Measurements from ENCODE around the gene NRXN2. TPM values are rescaled to one million over a fixed set of nuclear protein-coding genes. Genes with fewer than 3 reads are reported as not detected.

Gene NRXN2
- total RNA-seq, 1 experiment from 2014 or later: not detected

DNA sequence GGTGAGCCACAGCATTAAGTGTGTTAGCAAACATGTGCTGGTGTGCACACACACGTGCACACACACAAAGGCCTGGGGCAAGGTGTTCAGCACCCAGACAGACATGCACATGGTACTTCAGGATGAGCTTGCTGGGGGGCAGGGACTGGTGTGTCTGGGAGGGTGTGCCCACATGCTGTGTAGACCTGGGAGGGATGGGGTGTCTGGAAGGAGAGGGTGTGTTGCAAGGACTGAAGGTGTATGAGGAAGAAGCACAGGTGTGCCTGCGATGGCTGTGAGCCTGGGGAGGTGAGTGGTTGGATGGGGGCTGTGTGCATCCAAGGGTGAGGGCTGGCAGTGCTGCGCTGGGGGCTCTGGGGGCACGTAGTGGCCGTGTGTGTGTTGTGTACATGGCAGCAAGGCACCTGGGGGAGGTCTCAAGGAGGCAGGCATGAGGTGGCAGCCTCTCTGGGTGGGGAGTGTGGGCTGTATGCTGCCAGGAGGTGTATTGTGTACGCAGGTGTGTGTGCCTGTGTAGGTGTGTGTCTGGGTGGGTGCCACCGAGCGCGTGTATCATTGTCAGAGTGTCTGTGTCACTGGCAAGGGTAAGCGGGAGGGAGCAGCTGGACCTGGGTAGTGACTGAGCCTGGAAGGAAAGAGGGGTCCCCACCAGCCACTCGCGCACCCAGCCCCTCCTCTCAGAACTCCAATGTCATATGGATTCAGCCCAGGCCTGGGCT is 2.2 kb downstream of the NRXN2 start:
- no peaks in the 10 kb centered on the region for H3K9me3 Mint-ChIP-seq (ENCODE audit: low read depth, unreplicated experiment)
- no peak overlapping the region for H3K4me3 Mint-ChIP-seq (ENCODE audit: low read depth, unreplicated experiment)
- BruUV-seq (replicated peaks): no TSS peak
- CTCF ChIA-PET: no interaction called here
- no peak for TF ChIP-seq CTCF (IDR thresholded peaks at IDR 0.05; ENCODE audit: unreplicated experiment)
- H3K27me3 Mint-ChIP-seq (ENCODE audit: unreplicated experiment): peaks cover 97% of the 10 kb centered on the region
- H3K36me3 Mint-ChIP-seq (ENCODE audit: insufficient read depth, unreplicated experiment): no peaks in the 10 kb centered on the region
- no peak overlapping the region for H3K27ac Mint-ChIP-seq (ENCODE audit: unreplicated experiment)
- H3K4me1 Mint-ChIP-seq (ENCODE audit: low read depth, unreplicated experiment): no peaks in the 10 kb centered on the region
- intact Hi-C loops (cut with micrococcal nuclease; ENCODE audit: unreplicated experiment): no loop called here
- DNase-seq: no peak

- intact Hi-C loops (cut with micrococcal nuclease; ENCODE audit: unreplicated experiment): no loop called here
- H3K4me1 Mint-ChIP-seq (ENCODE audit: low read depth, unreplicated experiment): no peaks in the 10 kb centered on the region
Measured at GRCh38 chr11:64720167-64720566, 2.8 kb downstream of the NRXN2 start.

DNA sequence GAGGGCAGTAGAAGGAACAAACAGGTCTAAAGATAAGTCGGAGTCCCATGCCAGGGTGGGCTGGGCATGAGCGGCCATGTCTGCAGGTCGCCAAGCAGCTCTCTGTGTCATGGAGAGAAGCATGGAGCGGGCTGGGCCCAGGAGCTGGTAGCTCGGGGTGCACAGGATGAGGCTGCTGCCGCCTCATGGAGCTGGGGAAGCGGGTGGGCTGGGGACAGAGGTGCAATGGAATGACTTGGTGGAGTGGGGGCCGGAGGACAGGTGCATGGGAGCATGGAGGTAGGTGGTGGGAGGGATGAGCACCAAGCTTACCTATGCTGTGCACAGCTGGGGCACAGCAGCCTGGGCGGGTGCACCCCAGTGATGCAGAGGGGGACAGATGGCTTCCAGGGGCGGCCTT is 3.6 kb downstream of the NRXN2 start:
- Mint-ChIP-seq H3K9me3 (ENCODE audit: low read depth, unreplicated experiment) (no peaks in the 10 kb centered on the region), H3K4me3 (ENCODE audit: low read depth, unreplicated experiment) (no peak overlapping the region), H3K27ac (ENCODE audit: unreplicated experiment) (no peak overlapping the region), H3K4me1 (ENCODE audit: low read depth, unreplicated experiment) (no peaks in the 10 kb centered on the region), H3K36me3 (ENCODE audit: insufficient read depth, unreplicated experiment) (no peaks in the 10 kb centered on the region), H3K27me3 (ENCODE audit: unreplicated experiment) (peaks cover 97% of the 10 kb centered on the region)
- intact Hi-C loops (cut with micrococcal nuclease; ENCODE audit: unreplicated experiment): no loop called here
- CTCF ChIA-PET: no interaction called here
- no TSS peak for BruUV-seq (replicated peaks)
- no peak for DNase-seq
- TF ChIP-seq CTCF (IDR thresholded peaks at IDR 0.05; ENCODE audit: unreplicated experiment): no peak

More at GRCh38 chr11:64720167-64720566, 2.8 kb downstream of the NRXN2 start:
- no peaks in the 10 kb centered on the region for H3K9me3 Mint-ChIP-seq (ENCODE audit: low read depth, unreplicated experiment)
- BruUV-seq (replicated peaks): no TSS peak
- no peak overlapping the region for H3K27ac Mint-ChIP-seq (ENCODE audit: unreplicated experiment)
- DNase-seq: no peak
- no peak for TF ChIP-seq CTCF (IDR thresholded peaks at IDR 0.05; ENCODE audit: unreplicated experiment)
- no peaks in the 10 kb centered on the region for H3K36me3 Mint-ChIP-seq (ENCODE audit: insufficient read depth, unreplicated experiment)
- H3K4me3 Mint-ChIP-seq (ENCODE audit: low read depth, unreplicated experiment): no peak overlapping the region
- CTCF ChIA-PET: no interaction called here
- peaks cover 97% of the 10 kb centered on the region for H3K27me3 Mint-ChIP-seq (ENCODE audit: unreplicated experiment)

DNA sequence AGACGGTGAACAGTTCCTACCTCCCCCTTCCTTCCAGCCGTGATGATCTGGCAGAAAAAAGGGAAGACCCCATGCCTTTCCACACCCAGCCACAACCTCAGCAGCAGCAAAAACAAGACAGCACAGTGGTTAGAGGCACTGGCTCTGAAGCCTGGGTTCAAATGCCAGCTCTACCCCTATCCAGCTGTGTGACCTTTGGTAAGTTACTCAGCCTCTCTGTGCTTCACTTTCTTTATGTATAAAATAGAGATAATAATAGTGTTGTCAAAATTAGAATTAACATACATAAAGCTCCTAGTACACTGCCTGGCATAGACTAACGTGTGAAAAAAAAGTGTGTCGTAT is 4.2 kb downstream of the NRXN2 start:
- no peak for TF ChIP-seq CTCF (IDR thresholded peaks at IDR 0.05; ENCODE audit: unreplicated experiment)
- H3K27me3 Mint-ChIP-seq (ENCODE audit: unreplicated experiment): peaks cover 97% of the 10 kb centered on the region
- no peaks in the 10 kb centered on the region for H3K36me3 Mint-ChIP-seq (ENCODE audit: insufficient read depth, unreplicated experiment)
- no peaks in the 10 kb centered on the region for H3K9me3 Mint-ChIP-seq (ENCODE audit: low read depth, unreplicated experiment)
- no TSS peak for BruUV-seq (replicated peaks)
- no peak overlapping the region for H3K27ac Mint-ChIP-seq (ENCODE audit: unreplicated experiment)
- H3K4me1 Mint-ChIP-seq (ENCODE audit: low read depth, unreplicated experiment): no peaks in the 10 kb centered on the region
- intact Hi-C loops (cut with micrococcal nuclease; ENCODE audit: unreplicated experiment): no loop called here
- H3K4me3 Mint-ChIP-seq (ENCODE audit: low read depth, unreplicated experiment): no peak overlapping the region
- no peak for DNase-seq
- CTCF ChIA-PET: no interaction called here

Measured in Calu3 (cell line).